B cell (primary cell): ENCODE measurements around the gene UGT1A5.

Experiments
- CTCF ChIP-seq: fragments of 200-600 bp; IDR thresholded peaks from one replicate; pipeline ENCODE4 v1.8.0; 2022; ENCODE audit warnings: antibody characterized with exemption, mild to moderate bottlenecking
- EZH2 ChIP-seq: IDR thresholded peaks from 2 replicates; pipeline ENCODE4 v1.6.1; 2012; ENCODE audit warnings: borderline replicate concordance, low read depth, mild to moderate bottlenecking, moderate library complexity, low read length; ENCODE audit not compliant: insufficient read depth, poor library complexity, severe bottlenecking

- TF ChIP-seq EZH2 (no peak), CTCF (no peak)
Measured at GRCh38 chr2:233684640-233685039, 28.1 kb upstream of the UGT1A5 start.
